NT2/D1 (cell line): ENCODE measurements around the gene MTHFSD.

Source experiments
- YY1 ChIP-seq: IDR thresholded peaks from 2 replicates; pipeline ENCODE4 v1.6.1; 2011; ENCODE audit not compliant: insufficient read length, insufficient read depth
- ZNF274 ChIP-seq: IDR thresholded peaks from 2 replicates; pipeline ENCODE4 v1.6.1; 2011; ENCODE audit warnings: mild to moderate bottlenecking, low read depth, low read length

DNA sequence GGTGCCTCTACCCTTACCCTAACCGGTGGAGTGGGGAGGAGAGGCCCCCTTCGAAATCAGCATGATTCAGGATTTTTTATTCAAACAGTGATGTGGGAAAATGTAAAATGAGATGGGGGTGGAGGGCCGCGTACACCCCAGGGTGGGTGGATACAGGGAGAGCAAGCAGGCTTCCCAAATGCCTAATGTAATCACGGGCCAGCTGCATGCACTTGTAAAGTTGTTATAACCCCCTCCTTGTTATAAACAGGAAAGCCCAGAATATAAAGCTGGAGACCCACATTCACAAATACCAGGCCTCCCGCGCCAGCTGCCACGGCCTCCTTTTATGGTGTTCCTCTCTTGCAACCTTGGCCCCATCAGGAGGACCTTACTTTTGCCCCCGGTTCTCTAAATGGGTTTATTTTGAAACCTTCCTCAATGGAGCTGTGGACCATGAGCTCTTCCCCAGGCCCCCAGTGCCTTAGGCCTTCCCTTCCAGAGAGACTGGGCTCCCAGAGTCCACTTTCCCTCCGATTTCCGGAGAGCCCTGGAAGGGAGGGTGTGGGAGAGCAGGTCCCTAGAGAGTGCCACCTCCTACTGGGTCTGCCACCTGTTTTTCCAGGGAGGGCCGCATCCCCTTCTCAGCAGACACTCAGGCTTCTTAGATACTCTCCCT is 22.4 kb upstream of the MTHFSD start:
- TF ChIP-seq YY1, result no peak
- no peak for TF ChIP-seq ZNF274
